Keratinocyte (primary cell): ENCODE data around the gene AIMP1. TPM values are rescaled to one million over a fixed set of nuclear protein-coding genes. Genes with fewer than 3 reads are reported as not detected.

Source experiments
- DNase-seq: peaks from one replicate; pipeline ENCODE4 v3.0.0-alpha.2; 2011; ENCODE audit warnings: low read depth, missing footprints, low spot score
- FAIRE-seq: peaks from 2 replicates; lab custom pipeline; 2011; peaks lifted over from hg19 to GRCh38; lab: Jason Lieb, UNC
- H2AFZ ChIP-seq: 2 replicates; pipeline ENCODE4 v1.6.0; 2012; ENCODE audit warnings: low read length, control low read depth, inconsistent platforms; ENCODE audit not compliant: control insufficient read depth
- H3K27ac ChIP-seq: 2 replicates; pipeline ENCODE4 v1.5.1; 2011; ENCODE audit warnings: low read length; ENCODE audit not compliant: control insufficient read depth, insufficient read depth
- H3K27me3 ChIP-seq: 3 replicates; pipeline ENCODE4 v1.6.0; 2011; ENCODE audit warnings: low read length; ENCODE audit not compliant: control insufficient read depth, insufficient read depth; ENCODE audit errors: extremely low read depth
- H3K36me3 ChIP-seq, 2 experiments: 2 replicates in 1 of 2; 3 replicates in 1 of 2; pipeline ENCODE4 v1.5.1; 2011; ENCODE audit warnings: low read length in 2 of 2, mild to moderate bottlenecking in 1 of 2; ENCODE audit not compliant: control insufficient read depth in 2 of 2, insufficient read depth in 2 of 2; ENCODE audit errors: extremely low read depth in 1 of 2
- H3K4me1 ChIP-seq: 3 replicates; pipeline ENCODE4 v1.5.1; 2011; ENCODE audit warnings: low read length; ENCODE audit not compliant: control insufficient read depth, insufficient read depth; ENCODE audit errors: extremely low read depth
- H3K4me2 ChIP-seq: 3 replicates; pipeline ENCODE4 v1.6.0; 2011; ENCODE audit warnings: low read depth, low read length; ENCODE audit not compliant: control insufficient read depth, insufficient read depth; ENCODE audit errors: extremely low read depth
- H3K4me3 ChIP-seq, 3 experiments: fragments of 200-600 bp in 1 of 3; sonication (generic) in 1 of 3; 2 replicates in 2 of 3; 3 replicates in 1 of 3; pipeline ENCODE4 v1.5.1; 2011 to 2016; ENCODE audit warnings: low read length in 3 of 3, mild to moderate bottlenecking in 3 of 3, control low read depth in 2 of 3, inconsistent platforms in 1 of 3, low read depth in 1 of 3, mixed read lengths in 1 of 3, mixed run types in 1 of 3, moderate library complexity in 1 of 3; ENCODE audit not compliant: control insufficient read depth in 2 of 3, insufficient read depth in 2 of 3; ENCODE audit errors: extremely low read depth in 1 of 3
- H3K79me2 ChIP-seq: 2 replicates; pipeline ENCODE4 v1.6.0; 2012; ENCODE audit warnings: low read length; ENCODE audit not compliant: control insufficient read depth, insufficient read depth
- H3K9ac ChIP-seq: 3 replicates; pipeline ENCODE4 v1.6.0; 2011; ENCODE audit warnings: low read length; ENCODE audit not compliant: control insufficient read depth, insufficient read depth; ENCODE audit errors: extremely low read depth
- H3K9me1 ChIP-seq: 3 replicates; pipeline ENCODE4 v1.6.0; 2011; ENCODE audit warnings: low read length; ENCODE audit not compliant: control insufficient read depth, insufficient read depth; ENCODE audit errors: extremely low read depth
- H3K9me3 ChIP-seq: 2 replicates; pipeline ENCODE4 v1.5.1; 2012; ENCODE audit warnings: low read depth, low read length; ENCODE audit not compliant: control insufficient read depth
- H4K20me1 ChIP-seq: 3 replicates; pipeline ENCODE4 v1.6.0; 2011; ENCODE audit warnings: low read length; ENCODE audit not compliant: control insufficient read depth, insufficient read depth; ENCODE audit errors: extremely low read depth
- CTCF ChIP-seq, 3 experiments: IDR thresholded peaks in 1 of 3; conservative IDR thresholded peaks in 1 of 3; optimal IDR thresholded peaks in 1 of 3; 2 replicates in 2 of 3; 3 replicates in 1 of 3; pipeline versions ENCODE3 to v1.5.1; 2011; ENCODE audit warnings: low read length in 3 of 3, mild to moderate bottlenecking in 3 of 3, moderate library complexity in 2 of 3, control low read depth in 1 of 3, inconsistent platforms in 1 of 3; ENCODE audit not compliant: insufficient read depth in 2 of 3; ENCODE audit errors: extremely low read depth in 1 of 3
- EZH2 ChIP-seq: IDR thresholded peaks from one replicate; pipeline ENCODE4 v1.6.1; 2012; ENCODE audit warnings: inconsistent platforms, mild to moderate bottlenecking, low read length, moderate library complexity
- dilution Hi-C: fragments of 300-500 bp; cut with MboI; formaldehyde crosslinking; loops from one replicate; pipeline ENCODE4 v1.7.0; 2020; ENCODE audit warnings: low sequenced_read_pairs; ENCODE audit not compliant: extremely low pct_ligation_motif_present
- polyA plus RNA-seq, 5 experiments: library from polyadenylated mRNA; depleted of rRNA in 3 of 5; stranded (reverse) in 3 of 5; stranded (forward) in 1 of 5; unstranded in 1 of 5; fragments of >200 nt; gene quantifications; 1 replicate in 1 of 5; 2 replicates in 3 of 5; 3 replicates in 1 of 5; pipeline versions ENCODE4 v1.2.1 to v1.2.3, GENCODE V29; 2011 to 2012; ENCODE audit warnings: missing spikeins in 2 of 5, low read depth in 1 of 5, low replicate concordance in 1 of 5

Gene AIMP1
- polyA plus RNA-seq, 1 donor (not counting 4 experiments of a cell fraction or from before 2014, with no cell fraction given) = 52.9 TPM

GRCh38 chr4:106334741-106335470 is 18.6 kb downstream of the AIMP1 start:
- Histone ChIP-seq H3K79me2 (peaks cover 10% of the 10 kb centered on the region), H3K27ac (no peak overlapping the region), H3K9me3 (no peaks in the 10 kb centered on the region), H3K4me1 (no peaks in the 10 kb centered on the region), H3K4me2 (no peak overlapping the region), H3K9me1 (no peaks in the 10 kb centered on the region), H4K20me1 (no peaks in the 10 kb centered on the region), H2AFZ (no peak overlapping the region), H3K4me3 (no peak overlapping the region), H3K36me3 (peaks cover 8 to 15% of the 10 kb centered on the region in 2 experiments), H3K9ac (no peak overlapping the region), H3K27me3 (no peaks in the 10 kb centered on the region)
- no peak for FAIRE-seq
- dilution Hi-C loops = no loop called here
- DNase-seq = no peak
- no peak for TF ChIP-seq EZH2
- TF ChIP-seq CTCF (optimal IDR thresholded peaks at IDR 0.05 in 1 of 3, IDR thresholded peaks at IDR 0.05 in 1 of 3, conservative IDR thresholded peaks at IDR 0.05 in 1 of 3; ENCODE audit: extremely low read depth in 1 of 3, insufficient read depth in 2 of 3, low read length in 3 of 3) = no peak

DNA sequence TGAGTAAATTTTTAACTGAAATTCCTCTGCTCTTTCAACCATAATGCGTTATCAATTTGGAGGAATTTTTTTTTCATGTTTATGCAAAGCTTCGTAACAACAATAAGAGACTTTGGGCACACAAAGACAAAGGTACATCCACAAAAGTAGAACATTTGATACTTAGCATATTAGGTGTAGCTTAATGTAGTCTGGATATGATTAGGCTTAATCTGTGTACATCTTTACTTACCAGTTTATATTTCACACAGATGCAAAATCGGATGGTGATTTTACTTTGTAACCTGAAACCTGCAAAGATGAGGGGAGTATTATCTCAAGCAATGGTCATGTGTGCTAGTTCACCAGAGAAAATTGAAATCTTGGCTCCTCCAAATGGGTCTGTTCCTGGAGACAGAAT is 20.3 kb downstream of the AIMP1 start:
- H3K4me1 ChIP-seq = no peaks in the 10 kb centered on the region
- H3K9me3 ChIP-seq = no peaks in the 10 kb centered on the region
- H2AFZ ChIP-seq = no peak overlapping the region
- dilution Hi-C loops = no loop called here
- no peak overlapping the region for H3K9ac ChIP-seq
- H4K20me1 ChIP-seq = no peaks in the 10 kb centered on the region
- H3K27ac ChIP-seq = no peak overlapping the region
- TF ChIP-seq EZH2 (no peak), CTCF (optimal IDR thresholded peaks at IDR 0.05 in 1 of 3, IDR thresholded peaks at IDR 0.05 in 1 of 3, conservative IDR thresholded peaks at IDR 0.05 in 1 of 3; ENCODE audit: extremely low read depth in 1 of 3, insufficient read depth in 2 of 3, low read length in 3 of 3) (no peak)
- DNase-seq (no peak), FAIRE-seq (no peak)
- peaks cover 5 to 12% of the 10 kb centered on the region in 2 experiments for H3K36me3 ChIP-seq
- H3K9me1 ChIP-seq = no peaks in the 10 kb centered on the region
- H3K27me3 ChIP-seq = no peaks in the 10 kb centered on the region
- peaks cover 25% of the 10 kb centered on the region for H3K79me2 ChIP-seq
- no peak overlapping the region for H3K4me3 ChIP-seq
- no peak overlapping the region for H3K4me2 ChIP-seq
